Measurements from ENCODE around the gene TFB1M.

DNA sequence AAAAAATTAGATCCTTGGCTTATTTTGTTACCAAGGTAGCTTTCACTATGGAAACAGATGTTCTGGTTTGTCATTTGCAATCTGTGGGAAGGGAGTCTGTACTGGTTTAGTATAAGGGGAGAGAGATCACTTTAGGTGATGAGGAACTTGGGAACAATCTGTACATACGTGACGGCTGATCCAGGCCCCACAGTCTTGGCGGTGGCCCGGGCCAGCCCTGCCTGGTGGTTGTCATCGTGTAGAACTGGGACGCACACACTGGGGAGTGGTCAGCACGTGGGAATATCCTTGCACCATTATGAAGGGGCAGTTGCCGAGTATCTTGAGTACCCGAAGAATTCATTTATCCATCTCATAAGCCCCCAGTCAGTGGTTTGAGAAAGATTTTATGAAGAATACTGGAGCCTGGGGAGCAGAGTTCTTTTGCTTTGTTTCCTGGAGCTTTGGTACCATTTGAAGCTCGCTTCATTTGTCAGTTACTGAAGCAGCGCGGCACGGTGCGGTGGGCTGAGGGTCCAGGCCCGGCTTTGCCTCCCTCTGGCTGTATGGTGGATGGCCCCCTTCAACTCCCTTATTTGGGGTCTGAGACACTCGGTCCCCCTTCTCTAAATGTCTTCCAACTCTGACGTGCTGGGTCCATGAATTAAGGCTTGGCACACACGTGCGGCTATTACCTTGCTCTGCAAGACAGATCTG is 73.2 kb downstream of the TFB1M start:
- TF ChIP-seq CTCF (IDR thresholded peaks at IDR 0.05) (no peak), EZH2 (IDR thresholded peaks at IDR 0.05) (no peak), EZH2phosphoT487 (IDR thresholded peaks at IDR 0.05) (no peak)
